ENCODE measurements around the gene EEFSEC.

Gene EEFSEC

DNA sequence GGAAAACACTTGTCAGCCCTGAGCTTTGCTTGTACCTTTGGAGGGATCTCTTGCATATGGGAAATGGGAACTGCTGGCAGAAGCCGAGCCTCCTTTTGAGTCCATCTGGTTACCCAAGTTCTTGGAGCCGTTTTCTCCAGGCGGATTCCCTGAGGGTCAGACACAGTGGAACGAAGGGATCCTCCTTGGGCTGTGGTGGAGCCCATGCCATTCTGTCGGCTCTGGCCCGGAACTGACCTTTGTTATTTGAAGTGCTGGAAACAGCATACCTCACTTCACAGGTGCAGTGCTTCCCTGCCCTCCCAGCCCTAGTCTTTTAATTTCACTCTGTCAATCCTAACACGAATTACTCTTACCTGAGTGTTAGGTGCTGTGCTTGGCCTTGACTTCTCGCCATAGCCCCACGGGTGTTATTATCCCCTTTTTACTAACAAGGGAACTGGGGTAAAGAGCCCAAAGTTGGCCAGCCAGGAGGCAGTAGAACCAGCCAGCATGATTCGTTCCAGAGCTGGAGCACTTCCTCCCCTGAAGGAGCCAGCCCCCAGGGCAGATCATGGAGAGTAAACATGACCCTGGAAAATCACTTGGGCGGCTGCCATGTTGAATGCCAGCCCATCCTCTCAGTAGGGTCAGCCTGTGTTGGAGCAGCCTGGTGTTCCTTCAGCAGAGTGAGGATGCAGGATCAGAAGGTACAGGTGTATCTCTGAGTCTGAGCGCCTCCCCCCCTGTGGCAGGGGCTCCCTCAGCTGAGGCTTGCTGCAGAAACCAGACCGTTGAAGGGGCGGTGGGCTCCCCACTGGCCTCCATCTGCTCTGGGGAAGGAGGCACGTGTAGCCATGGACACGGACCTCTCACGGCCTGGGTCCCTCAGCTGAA lies 170.2 kb downstream of the EEFSEC start:
- no peak overlapping the region for H3K9ac ChIP-seq (ENCODE audit: low read length)
- H3K4me3 ChIP-seq (ENCODE audit: low read length) = no peak overlapping the region
- no peaks in the 10 kb centered on the region for H3K36me3 ChIP-seq (ENCODE audit: control insufficient read depth, insufficient read depth, low read length)
- no peaks in the 10 kb centered on the region for H3K9me3 ChIP-seq (ENCODE audit: control insufficient read depth, low read length)
- H3K27me3 ChIP-seq (ENCODE audit: control insufficient read depth, insufficient read depth, low read length) = no peaks in the 10 kb centered on the region
- H3K4me1 ChIP-seq (ENCODE audit: control insufficient read depth, insufficient read depth, low read length) = peaks cover 31% of the 10 kb centered on the region

DNA sequence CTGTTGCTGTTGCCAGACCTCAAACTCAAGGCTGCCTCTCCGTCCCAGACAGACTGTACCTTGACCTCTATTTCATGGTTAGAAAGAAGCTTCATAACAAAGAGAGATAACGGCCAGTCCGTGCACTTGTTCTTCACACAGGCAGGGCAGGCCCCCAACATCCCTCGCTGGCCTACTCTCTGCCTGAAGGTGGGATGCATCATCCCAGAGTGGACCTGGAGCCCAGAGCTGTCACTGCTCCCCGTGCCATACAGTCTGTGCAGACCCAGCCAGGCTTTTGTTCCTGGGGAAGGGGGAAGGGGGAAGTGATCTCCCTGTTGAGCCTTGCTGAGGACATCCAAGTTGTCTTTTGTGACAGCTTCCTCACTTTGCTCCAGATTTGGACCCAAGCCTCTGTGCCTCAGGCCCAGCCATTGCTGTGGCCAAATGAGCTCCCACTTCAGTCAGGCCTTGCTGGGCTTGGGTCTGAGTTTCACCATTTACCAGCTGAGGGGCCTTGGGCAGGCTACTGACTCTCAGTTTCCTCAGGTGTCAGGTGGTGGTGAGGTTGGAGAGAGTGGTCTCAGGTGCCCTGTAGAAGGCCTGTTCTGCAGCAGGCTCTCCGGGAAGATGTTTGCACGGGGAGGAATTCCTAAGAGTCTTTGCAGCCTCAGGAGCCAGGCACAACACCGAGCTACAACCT lies 171.8 kb downstream of the EEFSEC start:
- Histone ChIP-seq H3K27me3 (ENCODE audit: control insufficient read depth, insufficient read depth, low read length) (no peaks in the 10 kb centered on the region), H3K9me3 (ENCODE audit: control insufficient read depth, low read length) (no peaks in the 10 kb centered on the region), H3K36me3 (ENCODE audit: control insufficient read depth, insufficient read depth, low read length) (no peaks in the 10 kb centered on the region), H3K4me3 (ENCODE audit: low read length) (no peak overlapping the region), H3K9ac (ENCODE audit: low read length) (no peak overlapping the region), H3K4me1 (ENCODE audit: control insufficient read depth, insufficient read depth, low read length) (peaks cover 31% of the 10 kb centered on the region)

DNA sequence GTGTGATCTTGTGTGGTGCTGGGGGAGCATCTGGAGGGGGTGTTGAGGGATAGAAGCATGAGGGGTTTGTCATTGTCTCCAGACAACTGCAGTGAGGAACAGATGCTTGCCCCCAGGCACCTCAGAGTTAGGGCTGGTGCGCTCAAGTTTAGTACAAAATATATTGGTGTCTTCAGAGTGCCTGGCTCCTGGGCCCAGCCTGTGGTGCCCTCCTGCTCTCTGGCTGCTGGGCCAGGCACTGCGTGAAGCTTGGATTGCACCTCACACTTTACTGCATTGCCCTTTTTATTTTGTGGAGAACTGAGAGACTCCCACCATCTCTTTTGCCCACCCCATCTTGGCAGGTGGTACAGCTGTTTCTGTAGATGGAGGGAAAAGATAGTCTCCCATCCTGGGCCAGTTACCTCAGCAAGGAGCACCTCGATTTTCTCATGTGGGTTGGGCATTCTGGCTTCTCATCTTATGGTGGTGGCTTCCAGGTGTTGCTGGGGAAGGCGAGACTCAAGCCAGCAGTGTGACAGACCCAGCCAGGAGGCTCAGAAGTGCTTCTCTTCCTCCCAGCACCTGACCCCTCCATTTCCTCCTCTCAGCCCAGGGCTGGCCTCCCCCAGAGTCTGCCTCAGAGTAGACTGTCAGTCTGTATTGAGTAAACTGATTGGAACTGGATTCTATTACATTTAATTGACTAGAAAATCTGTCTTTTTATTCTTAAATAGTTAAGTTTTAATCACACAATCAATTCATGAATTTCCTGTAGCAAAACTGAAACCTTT lies 173.0 kb downstream of the EEFSEC start:
- no peaks in the 10 kb centered on the region for H3K27me3 ChIP-seq (ENCODE audit: control insufficient read depth, insufficient read depth, low read length)
- no peaks in the 10 kb centered on the region for H3K36me3 ChIP-seq (ENCODE audit: control insufficient read depth, insufficient read depth, low read length)
- H3K9me3 ChIP-seq (ENCODE audit: control insufficient read depth, low read length) = no peaks in the 10 kb centered on the region
- no peak overlapping the region for H3K4me3 ChIP-seq (ENCODE audit: low read length)
- H3K9ac ChIP-seq (ENCODE audit: low read length) = no peak overlapping the region
- peaks cover 31% of the 10 kb centered on the region for H3K4me1 ChIP-seq (ENCODE audit: control insufficient read depth, insufficient read depth, low read length)

DNA sequence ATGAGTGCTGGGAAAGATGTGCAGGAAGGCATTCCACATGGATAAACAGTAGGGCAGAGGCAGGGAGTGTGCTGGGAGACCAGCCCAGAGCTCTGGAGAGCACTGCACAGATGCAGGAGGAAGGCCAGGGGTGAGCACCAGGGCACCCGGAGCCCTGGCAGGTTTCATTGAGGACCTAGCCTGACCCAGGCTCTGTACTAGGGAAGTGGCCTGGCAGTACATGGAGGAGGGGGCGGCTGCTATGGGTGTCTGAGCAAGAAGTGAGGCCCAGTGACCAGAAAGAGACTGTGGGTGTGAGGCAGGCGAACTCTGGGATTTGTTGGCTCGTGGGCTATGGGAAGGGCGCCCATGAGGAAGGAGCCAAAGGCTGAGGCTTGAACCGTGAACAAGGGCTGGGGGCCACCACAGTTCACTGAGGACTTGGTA lies 174.3 kb downstream of the EEFSEC start:
- Histone ChIP-seq H3K36me3 (ENCODE audit: control insufficient read depth, insufficient read depth, low read length) (no peaks in the 10 kb centered on the region), H3K9me3 (ENCODE audit: control insufficient read depth, low read length) (no peaks in the 10 kb centered on the region), H3K27me3 (ENCODE audit: control insufficient read depth, insufficient read depth, low read length) (no peaks in the 10 kb centered on the region), H3K4me1 (ENCODE audit: control insufficient read depth, insufficient read depth, low read length) (peaks cover 26% of the 10 kb centered on the region), H3K9ac (ENCODE audit: low read length) (no peak overlapping the region), H3K4me3 (ENCODE audit: low read length) (no peak overlapping the region)

DNA sequence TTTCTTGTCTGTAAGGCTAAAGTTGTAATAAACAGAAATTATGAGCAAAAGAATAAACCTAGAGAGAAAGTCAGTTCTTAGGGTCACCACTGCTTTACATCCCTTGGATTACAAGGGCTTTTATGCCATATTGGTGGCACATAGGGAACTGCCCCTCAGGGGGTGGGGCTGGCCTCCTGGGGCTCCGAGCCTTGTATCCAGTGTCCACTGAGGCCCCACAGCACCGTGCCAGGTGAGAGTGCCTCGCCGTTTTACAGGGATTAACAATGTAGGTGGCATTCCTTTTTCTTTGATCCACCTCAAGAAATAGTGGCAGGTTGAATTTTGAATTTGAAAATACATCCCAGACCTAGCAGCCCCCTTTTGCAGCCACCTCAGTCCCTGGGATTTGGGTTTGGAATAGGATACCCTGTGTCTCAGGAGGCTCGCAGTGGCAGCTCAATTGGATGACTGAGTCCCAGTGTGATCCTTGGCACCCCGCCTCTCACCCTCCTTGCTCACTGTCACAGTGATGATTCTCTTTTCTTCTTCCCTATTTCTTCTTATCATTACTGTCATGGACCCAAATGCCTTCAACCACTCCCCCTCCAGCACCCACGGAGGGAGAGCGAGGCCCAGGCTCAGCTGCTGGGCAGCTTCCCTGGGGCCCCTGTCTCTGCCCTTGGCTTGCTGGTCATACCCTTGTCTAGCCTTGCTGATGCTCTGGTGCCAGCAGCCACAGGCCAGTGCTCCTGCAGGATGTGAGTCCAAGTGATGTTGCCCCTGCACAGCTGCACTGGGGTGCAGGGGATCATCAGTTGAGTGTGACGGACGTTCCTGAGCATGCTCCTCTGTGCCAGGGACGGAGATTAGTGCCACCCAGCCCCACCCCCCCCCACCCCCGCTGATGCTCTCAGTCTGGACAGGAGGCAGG lies 175.5 kb downstream of the EEFSEC start:
- H3K4me3 ChIP-seq (ENCODE audit: low read length) = no peak overlapping the region
- no peak overlapping the region for H3K9ac ChIP-seq (ENCODE audit: low read length)
- peaks cover 14% of the 10 kb centered on the region for H3K4me1 ChIP-seq (ENCODE audit: control insufficient read depth, insufficient read depth, low read length)
- no peaks in the 10 kb centered on the region for H3K9me3 ChIP-seq (ENCODE audit: control insufficient read depth, low read length)
- H3K27me3 ChIP-seq (ENCODE audit: control insufficient read depth, insufficient read depth, low read length) = no peaks in the 10 kb centered on the region
- H3K36me3 ChIP-seq (ENCODE audit: control insufficient read depth, insufficient read depth, low read length) = no peaks in the 10 kb centered on the region

DNA sequence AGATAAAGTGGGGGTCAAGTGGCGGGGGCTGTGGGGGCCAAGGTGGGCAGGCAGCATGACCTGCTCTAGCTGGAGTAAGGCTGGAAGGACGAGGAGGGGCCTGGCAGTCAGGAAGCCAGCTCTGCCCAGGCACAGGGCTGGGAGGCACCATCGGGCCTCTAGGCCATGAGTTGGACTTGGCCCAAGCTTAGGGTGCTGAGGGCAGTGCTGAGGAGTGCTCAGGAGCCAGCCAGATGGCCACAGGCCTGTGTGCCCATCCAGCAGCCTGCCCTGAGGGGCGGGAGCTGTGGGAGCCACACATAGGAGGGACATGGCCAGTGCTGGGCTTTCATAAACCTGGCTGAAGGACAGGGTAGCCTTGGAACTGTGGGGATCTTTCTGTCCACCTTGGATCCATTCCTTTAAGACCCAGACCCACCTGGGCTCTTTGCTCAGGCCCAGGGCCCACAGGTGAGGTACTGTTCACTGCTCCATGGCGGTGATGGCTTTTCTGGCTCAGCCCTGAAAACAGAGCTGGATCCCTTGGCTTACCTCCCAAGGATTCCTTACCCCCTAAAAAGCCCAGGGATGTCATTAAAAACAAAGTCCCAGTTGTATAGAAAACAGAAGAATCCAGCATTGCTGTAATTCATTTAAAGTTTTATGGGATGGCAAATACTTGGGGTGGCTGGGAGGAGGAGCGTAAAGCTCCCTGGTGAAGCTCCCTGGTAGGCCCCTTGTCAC lies 176.4 kb downstream of the EEFSEC start:
- no peaks in the 10 kb centered on the region for H3K36me3 ChIP-seq (ENCODE audit: control insufficient read depth, insufficient read depth, low read length)
- no peaks in the 10 kb centered on the region for H3K9me3 ChIP-seq (ENCODE audit: control insufficient read depth, low read length)
- no peak overlapping the region for H3K4me3 ChIP-seq (ENCODE audit: low read length)
- no peak overlapping the region for H3K9ac ChIP-seq (ENCODE audit: low read length)
- H3K4me1 ChIP-seq (ENCODE audit: control insufficient read depth, insufficient read depth, low read length) = peaks cover 6% of the 10 kb centered on the region
- H3K27me3 ChIP-seq (ENCODE audit: control insufficient read depth, insufficient read depth, low read length) = no peaks in the 10 kb centered on the region

DNA sequence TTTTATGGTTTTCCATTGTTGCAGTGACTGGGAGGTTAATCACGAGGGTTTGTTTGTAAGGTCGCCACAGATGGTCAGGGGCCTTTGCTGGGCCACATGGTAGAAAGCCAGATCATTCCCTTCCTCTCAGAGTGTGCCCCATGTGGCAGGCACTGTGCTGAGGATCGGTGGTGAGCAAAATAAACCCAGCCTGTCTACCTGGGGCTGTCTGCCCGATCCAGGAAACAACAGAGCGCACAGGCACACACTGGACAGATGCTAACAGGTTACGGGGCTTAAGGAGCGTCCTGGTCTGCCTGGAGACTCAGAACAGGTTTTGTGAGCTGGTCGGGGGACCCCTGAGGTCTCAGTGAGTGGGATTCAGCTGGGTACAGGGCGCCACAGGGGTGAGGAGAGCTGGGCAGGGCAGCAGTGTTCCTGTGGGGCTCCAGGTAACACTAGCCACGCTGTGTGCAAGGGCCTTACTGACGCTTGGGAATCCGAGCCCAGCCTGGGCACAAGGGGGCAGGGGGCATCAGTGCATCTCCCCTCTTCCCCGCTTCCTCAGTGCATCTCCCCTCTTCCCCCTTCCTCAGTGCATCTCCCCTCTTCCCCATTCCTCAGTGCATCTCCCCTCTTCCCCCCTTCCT lies 177.0 kb downstream of the EEFSEC start:
- Histone ChIP-seq H3K36me3 (ENCODE audit: control insufficient read depth, insufficient read depth, low read length) (no peaks in the 10 kb centered on the region), H3K4me3 (ENCODE audit: low read length) (no peak overlapping the region), H3K4me1 (ENCODE audit: control insufficient read depth, insufficient read depth, low read length) (no peaks in the 10 kb centered on the region), H3K9ac (ENCODE audit: low read length) (no peak overlapping the region), H3K27me3 (ENCODE audit: control insufficient read depth, insufficient read depth, low read length) (no peaks in the 10 kb centered on the region), H3K9me3 (ENCODE audit: control insufficient read depth, low read length) (no peaks in the 10 kb centered on the region)

DNA sequence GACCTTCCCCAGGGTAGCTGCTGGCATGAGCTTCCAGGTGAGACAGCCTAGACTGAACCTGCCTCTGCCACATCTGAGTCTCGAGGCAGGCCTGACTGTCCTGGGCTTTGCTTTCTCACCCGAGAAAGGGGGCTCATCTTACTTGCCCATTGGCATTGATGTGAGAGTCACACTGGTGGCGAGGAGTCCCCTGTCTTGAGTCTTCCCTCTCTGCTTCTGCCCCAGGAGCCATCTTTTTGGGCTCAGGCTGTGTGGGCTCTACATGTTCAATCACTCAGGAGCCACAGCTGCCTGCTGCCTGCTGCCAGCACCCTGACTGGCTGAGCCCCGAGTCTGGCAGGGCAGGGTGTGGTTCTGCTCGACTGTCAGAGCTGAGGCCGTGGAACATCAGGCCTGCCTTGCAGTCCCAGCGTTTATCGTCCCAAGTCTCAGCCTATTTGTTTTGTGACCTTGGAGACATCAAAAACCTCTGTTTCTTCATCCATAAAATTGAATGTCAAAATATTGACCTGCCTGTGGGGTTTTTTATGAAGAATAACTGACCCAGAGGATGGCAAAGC lies 180.9 kb downstream of the EEFSEC start:
- Histone ChIP-seq H3K36me3 (ENCODE audit: control insufficient read depth, insufficient read depth, low read length) (no peaks in the 10 kb centered on the region), H3K4me1 (ENCODE audit: control insufficient read depth, insufficient read depth, low read length) (no peaks in the 10 kb centered on the region), H3K9me3 (ENCODE audit: control insufficient read depth, low read length) (no peaks in the 10 kb centered on the region), H3K4me3 (ENCODE audit: low read length) (no peak overlapping the region), H3K9ac (ENCODE audit: low read length) (no peak overlapping the region), H3K27me3 (ENCODE audit: control insufficient read depth, insufficient read depth, low read length) (no peaks in the 10 kb centered on the region)

DNA sequence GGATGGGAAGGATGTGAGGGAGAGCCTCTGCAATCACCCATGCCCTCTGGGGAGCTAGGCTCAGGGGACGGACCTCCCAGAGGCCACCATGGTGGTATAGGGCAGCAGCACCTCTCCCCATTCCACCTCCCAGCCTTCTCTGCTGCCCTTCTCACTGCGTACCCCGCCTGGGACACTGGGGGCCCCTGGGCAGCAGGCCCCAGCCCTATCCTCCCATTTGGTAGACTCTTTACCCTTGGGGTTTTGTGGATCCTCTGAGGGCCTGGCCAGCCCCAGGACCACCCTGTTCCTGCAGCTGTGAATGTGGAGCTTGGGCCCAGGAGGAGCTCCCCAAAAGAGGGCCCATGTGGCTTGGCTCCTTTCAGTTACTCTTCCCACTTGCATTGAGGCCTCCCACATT lies 181.5 kb downstream of the EEFSEC start:
- H3K4me3 ChIP-seq (ENCODE audit: low read length) = no peak overlapping the region
- H3K9ac ChIP-seq (ENCODE audit: low read length) = no peak overlapping the region
- H3K36me3 ChIP-seq (ENCODE audit: control insufficient read depth, insufficient read depth, low read length) = no peaks in the 10 kb centered on the region
- H3K4me1 ChIP-seq (ENCODE audit: control insufficient read depth, insufficient read depth, low read length) = no peaks in the 10 kb centered on the region
- H3K27me3 ChIP-seq (ENCODE audit: control insufficient read depth, insufficient read depth, low read length) = no peaks in the 10 kb centered on the region
- H3K9me3 ChIP-seq (ENCODE audit: control insufficient read depth, low read length) = no peaks in the 10 kb centered on the region

DNA sequence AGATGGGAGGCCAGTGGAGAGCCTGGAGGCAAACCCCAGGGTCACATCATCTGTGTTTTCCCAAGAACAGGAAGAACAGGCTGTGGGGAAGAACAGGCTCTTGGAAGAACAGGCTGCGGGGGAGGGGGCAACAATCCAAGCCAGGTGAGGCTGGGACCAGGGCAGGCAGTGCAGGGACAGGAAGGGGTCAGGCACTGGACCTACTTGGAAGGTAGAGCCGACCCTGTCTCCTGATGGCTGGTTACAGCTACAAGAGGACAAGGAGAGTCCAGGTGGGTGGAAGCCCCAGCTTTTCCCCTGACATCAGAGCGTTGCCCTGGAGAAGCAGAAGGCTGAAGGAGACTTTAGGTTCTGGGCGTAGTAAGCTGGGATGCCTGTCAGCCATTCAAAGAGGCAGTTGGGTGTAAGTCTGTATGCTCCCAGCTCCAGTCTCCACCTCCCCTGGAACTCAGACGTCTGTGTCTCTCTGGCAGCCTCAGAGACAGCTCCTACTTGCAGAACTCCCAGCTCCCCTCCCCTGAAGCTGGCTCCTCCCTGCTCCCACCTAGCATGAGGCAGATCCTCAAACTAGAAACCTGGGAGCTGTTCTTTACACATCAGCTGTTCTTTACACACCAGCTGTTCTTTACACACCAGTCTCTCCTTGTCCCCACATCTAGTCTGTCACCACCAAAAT lies 182.5 kb downstream of the EEFSEC start:
- H3K36me3 ChIP-seq (ENCODE audit: control insufficient read depth, insufficient read depth, low read length) = no peaks in the 10 kb centered on the region
- no peaks in the 10 kb centered on the region for H3K4me1 ChIP-seq (ENCODE audit: control insufficient read depth, insufficient read depth, low read length)
- no peaks in the 10 kb centered on the region for H3K27me3 ChIP-seq (ENCODE audit: control insufficient read depth, insufficient read depth, low read length)
- no peak overlapping the region for H3K4me3 ChIP-seq (ENCODE audit: low read length)
- no peaks in the 10 kb centered on the region for H3K9me3 ChIP-seq (ENCODE audit: control insufficient read depth, low read length)
- no peak overlapping the region for H3K9ac ChIP-seq (ENCODE audit: low read length)

Measured in mucosa of stomach (tissue), 1 donor.